Gastrocnemius medialis (tissue), 4 donors: Measurements from ENCODE around the gene MCMBP. TPM values are rescaled to one million over a fixed set of nuclear protein-coding genes. Genes with fewer than 3 reads are reported as not detected.

Experiments
- total RNA-seq, 4 donors: library from RNA; depleted of rRNA; stranded (reverse); fragments of >200 nt; gene quantifications; one replicate each; pipeline versions ENCODE4 v1.1.0 to v1.2.3, GENCODE V29; 2016

Gene MCMBP
- total RNA-seq, 4 donors from 2014 or later, result 28.1 to 43.6 (median 33.2) TPM

Other genes with a start within 250 kb of the MCMBP start
- 100 to 1,000 TPM; 337 to 626 (median 393) TPM for gene BAG3, start 221.5 kb downstream of the MCMBP start, total RNA-seq
- 10 to 100 TPM in 2 of 4 donors, 1 to 10 TPM in 2; 8.7 to 11.6 (median 10.5) TPM for gene INPP5F, start 146.8 kb downstream of the MCMBP start, total RNA-seq
- gene SEC23IP, start 19.9 kb upstream of the MCMBP start, total RNA-seq, result 10 to 100 TPM; 12.6 to 28.6 (median 21.6) TPM